HepG2 (cell line): Measurements from ENCODE around the gene PPP1R9B.

Source experiments
- CTCF ChIP-seq: sonication (generic); formaldehyde crosslinking; IDR thresholded peaks from 2 replicates; pipeline ENCODE4 v1.5.0; 2020; ENCODE audit warnings: mild to moderate bottlenecking, missing genetic modification reagents, moderate library complexity
- KDM1A ChIP-seq: IDR thresholded peaks from 2 replicates; pipeline ENCODE4 v1.6.1; 2016; ENCODE audit warnings: missing compliant biosample characterization
- PAX8 ChIP-seq: sonication (generic); formaldehyde crosslinking; IDR thresholded peaks from 2 replicates; pipeline ENCODE4 v1.8.0; 2022; ENCODE audit warnings: mild to moderate bottlenecking, missing genetic modification reagents, borderline replicate concordance
- SMC3 ChIP-seq: IDR thresholded peaks from 2 replicates; pipeline ENCODE4 v1.6.1; 2011; ENCODE audit warnings: low read length, improper control_type of control experiment
- TCF7L2 ChIP-seq: IDR thresholded peaks from 2 replicates; pipeline ENCODE4 v1.6.1; 2011; ENCODE audit warnings: mild to moderate bottlenecking, low read depth, low read length, moderate library complexity
- ZNF24 ChIP-seq: fragments of 450-650 bp; IDR thresholded peaks from 2 replicates; pipeline ENCODE4 v1.6.1; 2017; ENCODE audit warnings: antibody characterized with exemption, mild to moderate bottlenecking
- ZNF83 ChIP-seq: sonication (generic); formaldehyde crosslinking; IDR thresholded peaks from 2 replicates; pipeline ENCODE4 v1.4.0; 2020; ENCODE audit warnings: missing genetic modification reagents, mild to moderate bottlenecking, borderline replicate concordance

GRCh38 chr17:50093807-50094206 lies 56.7 kb downstream of the PPP1R9B start:
- TF ChIP-seq CTCF: no peak
- no peak for TF ChIP-seq PAX8 (CRISPR knock-in tag)
- no peak for TF ChIP-seq TCF7L2
- no peak for TF ChIP-seq SMC3
- TF ChIP-seq KDM1A (CRISPR knock-in tag): no peak
- no peak for TF ChIP-seq ZNF24
- TF ChIP-seq ZNF83 (CRISPR knock-in tag): no peak
